Ishikawa (cell line): Measurements from ENCODE around the gene RAD51.

Experiments used
- EP300 ChIP-seq: IDR thresholded peaks from 2 replicates; pipeline ENCODE4 v1.6.1; 2012; ENCODE audit warnings: borderline replicate concordance
- MAX ChIP-seq: IDR thresholded peaks from 2 replicates; pipeline ENCODE4 v1.6.1; 2012
- TAF1 ChIP-seq: IDR thresholded peaks from 2 replicates; pipeline ENCODE4 v1.6.1; 2012; ENCODE audit warnings: low read depth, mild to moderate bottlenecking
- YY1 ChIP-seq: IDR thresholded peaks from 2 replicates; pipeline ENCODE4 v1.6.1; 2012; ENCODE audit warnings: low read depth
- TF ChIP-seq, protein P1 (sequence below): IDR thresholded peaks from 2 replicates; pipeline ENCODE4 v1.6.1; 2012; ENCODE audit warnings: low read depth, mild to moderate bottlenecking

GRCh38 chr15:40660686-40661085, 34.3 kb upstream of the RAD51 start:
- TF ChIP-seq TAF1 (no peak), EP300 (no peak), MAX (no peak), YY1 (no peak)
- TF ChIP-seq, protein P1, sequence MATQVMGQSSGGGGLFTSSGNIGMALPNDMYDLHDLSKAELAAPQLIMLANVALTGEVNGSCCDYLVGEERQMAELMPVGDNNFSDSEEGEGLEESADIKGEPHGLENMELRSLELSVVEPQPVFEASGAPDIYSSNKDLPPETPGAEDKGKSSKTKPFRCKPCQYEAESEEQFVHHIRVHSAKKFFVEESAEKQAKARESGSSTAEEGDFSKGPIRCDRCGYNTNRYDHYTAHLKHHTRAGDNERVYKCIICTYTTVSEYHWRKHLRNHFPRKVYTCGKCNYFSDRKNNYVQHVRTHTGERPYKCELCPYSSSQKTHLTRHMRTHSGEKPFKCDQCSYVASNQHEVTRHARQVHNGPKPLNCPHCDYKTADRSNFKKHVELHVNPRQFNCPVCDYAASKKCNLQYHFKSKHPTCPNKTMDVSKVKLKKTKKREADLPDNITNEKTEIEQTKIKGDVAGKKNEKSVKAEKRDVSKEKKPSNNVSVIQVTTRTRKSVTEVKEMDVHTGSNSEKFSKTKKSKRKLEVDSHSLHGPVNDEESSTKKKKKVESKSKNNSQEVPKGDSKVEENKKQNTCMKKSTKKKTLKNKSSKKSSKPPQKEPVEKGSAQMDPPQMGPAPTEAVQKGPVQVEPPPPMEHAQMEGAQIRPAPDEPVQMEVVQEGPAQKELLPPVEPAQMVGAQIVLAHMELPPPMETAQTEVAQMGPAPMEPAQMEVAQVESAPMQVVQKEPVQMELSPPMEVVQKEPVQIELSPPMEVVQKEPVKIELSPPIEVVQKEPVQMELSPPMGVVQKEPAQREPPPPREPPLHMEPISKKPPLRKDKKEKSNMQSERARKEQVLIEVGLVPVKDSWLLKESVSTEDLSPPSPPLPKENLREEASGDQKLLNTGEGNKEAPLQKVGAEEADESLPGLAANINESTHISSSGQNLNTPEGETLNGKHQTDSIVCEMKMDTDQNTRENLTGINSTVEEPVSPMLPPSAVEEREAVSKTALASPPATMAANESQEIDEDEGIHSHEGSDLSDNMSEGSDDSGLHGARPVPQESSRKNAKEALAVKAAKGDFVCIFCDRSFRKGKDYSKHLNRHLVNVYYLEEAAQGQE: no peak
